Smooth muscle cell of bladder (primary cell): Measurements from ENCODE around the gene PIM1. TPM values are rescaled to one million over a fixed set of nuclear protein-coding genes. Genes with fewer than 3 reads are reported as not detected.

ENCODE experiments used
- total RNA-seq: library from RNA; depleted of rRNA; stranded (reverse); fragments of >200 nt; gene quantifications from 2 replicates; pipeline ENCODE4 v1.2.3, GENCODE V29; 2014

PIM1 gene
- 35.3 and 44.7 TPM in 2 replicates for total RNA-seq

DNA sequence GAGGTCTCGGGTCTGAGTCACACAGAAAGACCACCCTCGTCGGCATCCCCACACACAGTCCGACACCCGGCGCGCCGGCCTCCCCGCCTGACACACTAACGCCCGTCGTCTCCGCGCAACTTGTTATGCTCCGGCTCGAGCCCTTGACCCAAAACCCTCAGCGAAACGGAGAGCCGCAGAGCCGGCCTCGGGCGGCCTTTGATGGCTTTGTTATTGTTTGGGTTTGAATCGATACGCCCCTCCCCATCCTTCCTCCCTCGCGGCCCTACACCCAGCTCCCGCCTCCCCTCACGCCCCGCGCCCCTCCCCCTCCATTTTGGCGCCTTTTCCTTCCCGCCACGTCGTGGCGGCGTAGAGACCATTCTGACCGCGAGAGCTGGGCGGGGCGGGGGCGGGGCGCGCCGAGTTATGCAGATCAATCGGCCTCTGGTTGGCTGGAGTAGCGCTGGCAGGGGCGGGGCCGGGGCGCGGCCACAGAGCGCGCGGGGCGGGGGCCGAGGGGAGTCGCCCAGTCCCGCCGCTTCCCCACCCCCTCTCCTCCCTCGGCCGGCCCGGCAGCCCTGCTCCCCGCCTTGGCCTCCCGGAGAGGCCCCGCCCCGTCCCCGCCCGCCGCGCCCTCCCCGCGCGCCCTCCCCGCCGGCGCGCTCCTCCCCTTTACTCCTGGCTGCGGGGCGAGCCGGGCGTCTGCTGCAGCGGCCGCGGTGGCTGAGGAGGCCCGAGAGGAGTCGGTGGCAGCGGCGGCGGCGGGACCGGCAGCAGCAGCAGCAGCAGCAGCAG, at the start of gene PIM1:
Gene PIM1 (plus strand): TSS at position 657 of the 777 bp plus-strand sequence. CDS start 424 bp downstream, outside the sequence.

Other genes with a start within 250 kb of the PIM1 start
- gene PI16, start 215.4 kb upstream of the PIM1 start, total RNA-seq = 0.43 and 4.6 TPM in 2 replicates
- gene MTCH1, start 184.0 kb upstream of the PIM1 start, total RNA-seq = 241 and 315 TPM in 2 replicates
- gene FGD2, start 164.5 kb upstream of the PIM1 start, total RNA-seq = not detected in 2 replicates
- gene TBC1D22B, start 87.6 kb downstream of the PIM1 start, total RNA-seq = 5.0 and 6.3 TPM in 2 replicates
- 1.9 and 4.0 TPM in 2 replicates for gene TMEM217, start 88.0 kb downstream of the PIM1 start, total RNA-seq
- 22.6 and 29.3 TPM in 2 replicates for gene RNF8, start 183.8 kb downstream of the PIM1 start, total RNA-seq